T follicular helper cell (primary cell): Measurements from ENCODE around the gene OPN1SW.

ENCODE experiments used
- DNase-seq: peaks from one replicate; pipeline ENCODE4 v3.0.0-alpha.2; 2020; ENCODE audit warnings: low read depth
- total RNA-seq, 2 experiments: gene quantifications; one replicate each; lab custom pipeline; 2026; lab: John Stamatoyannopoulos, UW

OPN1SW gene, protein sequence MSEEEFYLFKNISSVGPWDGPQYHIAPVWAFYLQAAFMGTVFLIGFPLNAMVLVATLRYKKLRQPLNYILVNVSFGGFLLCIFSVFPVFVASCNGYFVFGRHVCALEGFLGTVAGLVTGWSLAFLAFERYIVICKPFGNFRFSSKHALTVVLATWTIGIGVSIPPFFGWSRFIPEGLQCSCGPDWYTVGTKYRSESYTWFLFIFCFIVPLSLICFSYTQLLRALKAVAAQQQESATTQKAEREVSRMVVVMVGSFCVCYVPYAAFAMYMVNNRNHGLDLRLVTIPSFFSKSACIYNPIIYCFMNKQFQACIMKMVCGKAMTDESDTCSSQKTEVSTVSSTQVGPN
- 0 reads per million in 2 experiments for total RNA-seq

DNA sequence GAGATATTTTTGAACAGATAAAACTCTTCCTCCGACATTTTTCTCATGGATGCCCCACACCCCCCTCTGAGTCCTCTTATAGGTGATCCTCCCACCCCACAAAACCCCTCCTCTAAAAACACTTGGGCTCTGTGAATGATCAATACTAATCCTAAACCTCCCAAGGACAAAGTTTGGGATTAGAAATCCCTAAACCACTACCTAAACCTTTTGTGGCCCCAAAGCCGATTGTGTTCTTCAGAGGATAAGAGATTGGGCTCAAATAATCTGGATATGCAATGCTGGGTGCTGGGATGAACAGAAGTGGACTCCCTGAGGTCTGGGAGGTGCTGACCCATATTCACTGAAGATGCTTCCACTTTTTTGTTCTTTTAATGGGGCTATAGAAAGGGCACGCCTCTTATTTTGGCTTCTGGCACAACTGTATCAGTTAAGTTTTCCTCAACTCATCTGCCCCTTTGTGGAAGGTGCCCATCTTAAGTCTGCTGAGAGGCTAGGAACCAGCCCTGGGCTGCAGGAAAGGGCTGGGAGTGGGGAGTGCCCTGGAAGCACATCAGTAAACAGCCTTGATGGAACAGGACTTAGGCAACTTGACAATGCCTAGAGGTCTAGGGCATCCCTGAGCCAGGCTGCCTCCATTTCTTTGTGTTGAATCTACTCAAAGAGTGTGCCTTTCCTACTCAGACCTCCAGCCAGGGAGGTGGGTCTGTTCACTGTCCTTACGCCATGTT is at the start of gene OPN1SW:
OPN1SW (minus strand) TSS at position 51 of the 731 bp plus-strand sequence; CDS start at position 38, 13 bp downstream.
- DNase-seq: no peak

DNA sequence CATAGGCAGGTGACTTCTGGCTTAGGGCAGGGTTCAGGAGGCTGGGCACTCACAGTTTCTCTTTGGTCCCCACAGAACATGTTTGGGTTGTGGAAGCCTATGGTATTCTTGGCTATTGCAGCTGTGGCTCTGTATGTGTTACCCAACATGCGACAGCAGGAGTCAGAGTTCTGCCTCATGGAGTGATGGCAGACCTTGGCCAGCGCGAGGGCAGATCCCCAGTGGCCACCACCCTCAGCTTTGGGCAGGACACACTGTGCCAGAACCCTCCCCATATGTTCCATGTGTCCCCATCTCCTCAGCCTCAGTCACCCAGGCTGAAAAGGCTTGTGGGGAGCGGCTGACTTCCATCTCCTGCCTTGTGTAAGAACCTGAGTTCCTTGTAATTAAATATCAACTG is 46.1 kb upstream of the OPN1SW start:
- no peak for DNase-seq

DNA sequence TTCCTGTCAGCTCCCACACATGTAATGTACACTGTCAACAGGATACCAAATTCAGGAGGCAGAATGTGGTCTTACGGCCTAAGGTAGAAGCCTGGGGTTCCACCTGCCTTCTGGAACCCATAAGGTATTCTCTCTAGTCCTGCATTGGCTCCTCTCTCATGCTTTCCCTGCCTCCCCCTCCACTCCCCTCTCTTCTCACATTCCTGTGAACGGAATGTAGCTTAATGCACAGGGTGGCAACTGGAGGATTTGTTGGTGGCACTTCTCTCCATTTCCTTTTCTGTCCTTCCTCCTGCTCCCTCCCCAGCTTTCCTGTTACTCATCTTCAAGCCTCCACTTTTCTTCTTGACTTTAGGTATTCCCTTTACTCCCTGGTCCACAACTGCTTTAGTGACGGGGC is 43.1 kb upstream of the OPN1SW start:
- no peak for DNase-seq

DNA sequence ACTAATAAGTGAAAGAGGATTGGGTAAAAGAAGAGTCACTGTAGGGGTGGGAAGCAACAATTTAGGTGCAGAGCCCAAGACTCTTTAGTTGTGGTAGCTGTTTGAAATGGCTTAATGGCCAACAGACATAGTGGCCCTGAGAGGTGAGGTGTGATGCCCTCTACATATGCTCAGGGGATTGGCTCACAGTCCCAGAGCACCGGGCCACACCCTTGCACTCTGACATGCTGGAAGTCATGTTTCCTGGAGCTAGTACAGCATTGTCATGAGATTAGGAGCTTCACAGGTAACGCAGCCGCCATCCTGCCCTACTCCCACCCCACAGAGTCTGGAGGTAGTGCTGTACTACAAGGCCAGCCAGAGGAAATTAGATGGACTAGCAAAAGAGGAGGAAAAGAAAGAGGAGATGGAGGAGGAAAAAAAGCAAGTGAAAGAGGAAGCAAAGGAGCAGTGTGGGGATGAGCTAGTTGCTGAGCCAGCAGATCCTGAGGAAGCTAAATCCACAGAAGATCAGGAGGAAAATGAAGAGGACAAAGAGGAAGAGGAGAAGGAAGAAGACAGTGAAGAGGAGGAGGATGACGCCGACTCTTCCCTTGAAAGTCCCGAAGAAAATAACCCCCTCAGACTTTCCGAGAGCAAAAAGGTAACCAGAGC is 39.8 kb upstream of the OPN1SW start:
- no peak for DNase-seq

DNA sequence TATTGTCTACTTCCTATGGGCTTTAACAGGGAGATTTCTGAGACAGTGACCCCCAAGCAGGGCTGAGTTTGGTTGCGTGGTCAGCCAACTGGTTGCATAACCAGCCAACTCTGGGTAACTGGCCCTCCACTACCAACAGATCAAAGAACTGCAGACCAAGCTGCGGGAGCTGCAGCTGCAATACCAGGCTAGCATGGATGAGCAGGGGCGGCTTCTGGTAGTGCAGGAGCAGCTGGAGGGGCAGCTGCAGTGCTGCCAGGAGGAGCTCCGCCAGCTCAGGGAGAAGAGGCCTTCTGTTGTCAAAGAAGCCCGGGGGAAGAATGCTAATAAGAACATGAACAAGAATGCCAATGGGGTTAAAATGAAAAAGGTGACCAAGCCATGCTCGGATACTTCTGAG is 38.9 kb upstream of the OPN1SW start:
- DNase-seq: no peak

- no peak for DNase-seq
These were observed 37.0 kb upstream of the OPN1SW start for GRCh38 chr7:128812514-128813168.

- no peak for DNase-seq
These were observed 36.2 kb upstream of the OPN1SW start for GRCh38 chr7:128811631-128812430.

GRCh38 chr7:128810997-128811396 is 35.4 kb upstream of the OPN1SW start:
- no peak for DNase-seq

DNA sequence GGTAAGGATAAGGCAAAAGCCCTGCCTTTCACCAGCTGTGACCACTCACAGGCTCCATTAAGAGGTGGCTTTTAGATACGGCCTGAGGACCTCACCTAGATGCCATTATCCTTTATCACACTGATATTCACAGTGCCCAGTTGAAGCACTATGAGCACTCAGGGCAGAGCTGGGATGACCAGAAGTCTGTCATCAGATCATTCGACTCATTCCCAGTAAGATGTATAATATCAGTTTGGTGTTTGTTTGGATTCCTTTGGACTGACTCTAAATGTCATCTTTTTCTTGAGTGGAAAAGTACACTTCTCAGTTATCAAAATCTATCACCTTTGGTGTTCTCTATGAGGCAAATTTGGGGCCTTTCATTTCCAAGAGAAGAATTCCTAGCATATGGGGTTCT is 34.9 kb upstream of the OPN1SW start:
- no peak for DNase-seq

GRCh38 chr7:128809363-128809762 is 33.8 kb upstream of the OPN1SW start:
- DNase-seq: no peak

DNA sequence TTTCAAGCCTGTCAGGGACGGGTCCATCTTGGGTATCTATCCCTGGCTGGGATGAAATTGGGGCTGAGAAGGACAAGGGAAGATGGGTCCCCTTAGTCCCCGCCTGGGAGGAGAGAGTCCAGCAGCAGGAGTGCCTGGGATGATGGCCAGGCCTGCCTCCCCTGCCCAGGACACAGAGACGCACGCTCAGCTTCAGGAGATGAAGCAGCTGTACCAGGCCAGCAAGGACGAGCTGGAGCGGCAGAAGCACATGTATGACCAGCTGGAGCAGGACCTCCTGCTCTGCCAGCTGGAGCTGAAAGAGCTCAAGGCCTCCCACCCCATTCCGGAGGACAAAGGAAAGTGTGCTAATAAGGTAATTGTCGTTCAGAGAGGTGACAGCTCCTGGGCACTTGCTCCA is 31.6 kb upstream of the OPN1SW start:
- no peak for DNase-seq

GRCh38 chr7:128805225-128805624 is 29.6 kb upstream of the OPN1SW start:
- no peak for DNase-seq

DNA sequence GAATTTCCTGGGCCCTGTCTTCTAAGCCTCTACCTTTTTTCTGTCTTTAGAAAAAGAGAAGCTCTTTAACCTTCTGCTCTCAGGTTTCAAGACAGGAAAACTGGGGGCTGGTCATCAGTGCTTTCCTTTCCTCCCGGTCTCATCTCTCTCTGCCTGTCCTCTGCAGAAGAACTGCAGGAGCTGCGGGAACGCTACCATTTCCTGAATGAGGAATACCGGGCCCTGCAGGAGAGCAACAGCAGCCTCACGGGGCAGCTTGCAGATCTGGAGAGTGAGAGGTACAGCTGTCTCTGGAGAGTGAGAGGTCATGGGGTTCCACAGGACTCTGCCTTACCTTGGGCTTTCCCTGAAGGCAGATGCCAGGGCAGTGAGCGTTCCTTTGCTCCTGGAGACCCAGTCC is 28.9 kb upstream of the OPN1SW start:
- DNase-seq: no peak

GRCh38 chr7:128801667-128802418 is 26.2 kb upstream of the OPN1SW start:
- no peak for DNase-seq

DNA sequence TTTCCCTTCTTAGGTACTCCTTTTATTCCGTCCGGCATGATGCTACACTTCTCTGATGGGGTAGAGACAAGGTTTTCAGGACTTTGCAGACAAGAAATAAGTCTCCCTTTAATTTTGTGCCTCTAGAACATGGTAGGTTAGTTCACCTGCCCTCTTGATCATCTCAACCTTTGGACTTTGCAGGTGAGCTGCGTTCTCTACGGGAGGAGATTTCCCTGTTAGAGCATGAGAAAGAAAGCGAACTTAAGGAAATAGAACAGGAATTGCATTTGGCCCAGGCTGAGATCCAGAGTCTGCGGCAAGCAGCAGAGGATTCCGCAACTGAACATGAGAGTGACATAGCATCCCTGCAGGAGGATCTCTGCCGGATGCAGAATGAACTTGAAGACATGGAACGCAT is 25.4 kb upstream of the OPN1SW start:
- no peak for DNase-seq

DNA sequence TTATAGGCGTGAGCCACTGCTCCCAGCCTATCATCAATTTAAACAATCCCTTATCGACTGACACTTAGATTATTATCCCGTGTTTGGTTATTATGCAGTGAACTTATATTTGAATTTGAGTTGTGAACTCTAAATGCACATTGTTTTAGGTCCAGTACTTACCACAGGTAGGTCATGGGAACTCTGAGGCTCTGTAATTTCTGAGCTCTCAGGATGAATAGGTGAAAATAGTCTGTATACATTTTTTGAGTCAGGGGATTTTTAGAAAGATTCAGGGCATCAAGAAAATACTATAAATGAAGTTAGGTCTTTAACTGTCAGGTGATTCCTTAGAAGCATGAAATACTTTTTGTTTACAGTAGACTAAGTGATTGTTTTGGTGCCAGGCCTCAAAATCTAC is 25.0 kb upstream of the OPN1SW start:
- no peak for DNase-seq

DNA sequence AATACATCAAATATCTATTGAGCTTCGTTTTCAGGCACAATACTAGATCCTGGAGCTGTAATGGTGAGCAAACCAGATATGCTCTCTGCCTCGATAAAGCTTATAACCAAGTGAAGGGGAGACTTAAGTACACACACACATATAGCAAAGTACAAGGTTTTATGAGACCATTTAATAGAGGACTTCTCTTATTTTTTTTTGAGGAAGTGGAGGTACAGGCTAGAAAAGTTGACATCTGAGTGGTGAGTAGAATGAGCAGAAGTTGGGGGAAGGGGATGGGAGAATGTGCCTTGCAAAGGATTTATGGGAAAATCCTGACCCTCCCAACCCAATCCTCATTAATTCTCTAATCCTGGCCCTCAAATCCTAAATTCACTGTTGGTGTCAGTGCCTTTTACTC is 23.9 kb upstream of the OPN1SW start:
- DNase-seq: no peak

DNA sequence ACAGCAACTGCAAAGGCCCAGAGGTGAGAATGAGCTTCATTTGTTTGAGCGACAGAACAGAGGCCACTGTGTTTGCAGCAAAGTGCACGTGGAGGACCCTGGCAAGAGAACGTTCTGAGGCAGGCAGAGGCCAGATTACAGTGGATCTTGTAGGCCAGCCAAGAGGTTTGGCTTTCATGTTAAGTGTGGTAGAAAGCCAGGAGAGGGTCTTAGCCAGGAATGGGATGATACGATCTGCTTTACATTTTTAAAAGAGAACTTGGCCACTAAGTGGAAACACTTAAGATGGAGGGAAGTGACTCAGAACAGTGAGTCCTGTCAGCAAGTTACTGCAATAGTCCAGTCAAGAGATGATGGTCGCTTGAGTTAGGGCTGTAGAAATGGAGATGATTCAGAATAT is 20.7 kb upstream of the OPN1SW start:
- DNase-seq: no peak

GRCh38 chr7:128795129-128795528 is 19.5 kb upstream of the OPN1SW start:
- DNase-seq: no peak

- DNase-seq: no peak
These were observed 18.8 kb upstream of the OPN1SW start for GRCh38 chr7:128794436-128794835.

- DNase-seq: no peak
These were observed 18.4 kb upstream of the OPN1SW start for GRCh38 chr7:128794020-128794419.
